Aorta (tissue), 5 donors: ENCODE data around the gene SLC27A6. TPM values are rescaled to one million over a fixed set of nuclear protein-coding genes. Genes with fewer than 3 reads are reported as not detected.
A peak's percentile ranks its signal among the peaks of the same experiment; 100 is the strongest.
"Not testable (repeated sequence)": the region's sequence is repeated elsewhere in the genome, so short reads cannot be mapped to it uniquely, and the experiment has no call there.

Source experiments
- ATAC-seq: fragments of 200-7000 bp; cut with Tn5 transposase; one replicate; pipeline ENCODE4 v1.9.1; 2022; ENCODE audit warnings: moderate library complexity; ENCODE audit not compliant: low FRiP score
- DNase-seq, 2 donors: peaks; one replicate each; pipeline ENCODE4 v3.0.0-alpha.2; 2020
- H3K27ac ChIP-seq, 2 donors: one replicate each; pipeline ENCODE4 v1.5.1; 2013; ENCODE audit warnings: low read length in 2 of 2, mild to moderate bottlenecking in 2 of 2, moderate library complexity in 2 of 2, control low read depth in 1 of 2, inconsistent platforms in 1 of 2, low read depth in 1 of 2
- H3K27me3 ChIP-seq, 2 donors: one replicate each; pipeline ENCODE4 v1.6.1; 2013; ENCODE audit warnings: control low read depth in 1 of 2, low read length in 1 of 2, mild to moderate bottlenecking in 1 of 2, moderate library complexity in 1 of 2; ENCODE audit not compliant: insufficient read depth in 2 of 2, control insufficient read depth in 1 of 2
- H3K36me3 ChIP-seq, 2 donors: one replicate each; pipeline ENCODE4 v1.6.1; 2013; ENCODE audit warnings: control low read depth in 1 of 2, low read length in 1 of 2, mild to moderate bottlenecking in 1 of 2; ENCODE audit not compliant: insufficient read depth in 2 of 2, control insufficient read depth in 1 of 2
- H3K4me1 ChIP-seq, 2 donors: one replicate each; pipeline ENCODE4 v1.6.1; 2013; ENCODE audit warnings: low read length in 2 of 2, control low read depth in 1 of 2, mild to moderate bottlenecking in 1 of 2, moderate library complexity in 1 of 2; ENCODE audit not compliant: insufficient read depth in 2 of 2, control insufficient read depth in 1 of 2
- H3K4me3 ChIP-seq, 2 donors: one replicate each; pipeline ENCODE4 v1.5.1; 2013; ENCODE audit warnings: low read length in 2 of 2, control low read depth in 1 of 2, mild to moderate bottlenecking in 1 of 2
- H3K9me3 ChIP-seq: one replicate; pipeline ENCODE4 v1.6.1; 2013; ENCODE audit warnings: mild to moderate bottlenecking, low read length; ENCODE audit not compliant: control insufficient read depth
- WGBS, 2 donors: extraction: QIAGEN DNeasy Blood & Tissue Kit; methylation state at CpG; one replicate each; pipeline ENCODE4 v1.1.7; 2013; 5-methylcytosine and 5-hydroxymethylcytosine counted together
- intact Hi-C, 2 donors: fragments of 100-400 bp; cut with DNase I; formaldehyde crosslinking; loops; one replicate each; pipeline versions ENCODE4 v1.14.2 to v1.15.0; 2022
- polyA plus RNA-seq, 2 donors: library from polyadenylated mRNA; stranded (reverse); fragments of 200-250 nt; gene quantifications; one replicate each; pipeline ENCODE4 v1.2.3, GENCODE V29; 2013
- total RNA-seq, 2 donors: library from RNA; stranded (reverse); fragmentation: NEBNext Ultra II Directional; extraction: Animal tissue kit (Norgen Biotek cat#: 25700); gene quantifications; one replicate each; pipeline ENCODE4 v1.2.1, GENCODE V29; 2021
- donor health status: healthy with polysubstance abuse.
- donor health status: Bipolar disorder and iron deficiency.
- donor health status: DM: no; HTN: no; CAD: no.
- donor health status: DM: no; HTN: no; CAD: no.
- donor health status: DM: yes; HTN: yes; CAD: no.

SLC27A6 gene
- total and polyA plus RNA-seq, 4 donors: 0.16 to 0.24 TPM; not detected in 2

DNA sequence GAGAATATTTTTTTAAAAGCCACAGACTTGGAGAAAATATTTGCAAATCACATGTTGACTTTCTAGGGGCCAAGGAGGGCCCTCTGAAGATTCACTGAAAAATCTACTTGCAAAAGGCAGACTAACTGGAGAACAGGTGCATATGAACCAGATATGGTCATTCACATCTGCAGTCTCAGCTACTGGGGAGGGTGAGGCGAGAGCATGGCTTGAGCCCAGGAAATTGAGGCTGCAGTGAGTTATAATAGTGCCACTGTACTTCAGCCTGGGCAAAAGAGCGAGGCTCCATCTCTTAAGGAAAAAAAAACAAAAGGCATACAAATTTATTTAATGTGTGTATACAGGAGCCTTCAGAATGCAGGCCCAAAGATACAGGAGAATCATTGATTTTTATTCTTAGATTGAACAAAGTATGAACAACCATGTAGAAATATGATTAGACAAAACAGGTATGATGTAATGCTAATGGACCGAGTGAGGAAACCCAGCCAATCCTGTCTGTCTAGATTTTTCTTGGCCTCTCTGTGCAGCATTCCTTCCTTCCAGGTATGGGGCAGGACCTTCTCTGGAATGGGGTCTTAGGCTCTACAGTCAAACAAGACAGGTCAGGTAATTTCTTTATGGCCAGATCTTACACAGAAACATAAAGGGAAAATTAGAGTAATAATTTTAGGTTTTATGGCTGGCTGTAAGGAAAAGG, 15.3 kb upstream of the SLC27A6 start:
- Histone ChIP-seq H3K27me3 (no peaks in the 10 kb centered on the region), H3K9me3 (no peaks in the 10 kb centered on the region), H3K4me3 (no peak overlapping the region), H3K4me1 (no peaks in the 10 kb centered on the region), H3K27ac (no peak overlapping the region), H3K36me3 (no peaks in the 10 kb centered on the region)
- WGBS, 2 donors: 57 to 68% methylated on average over 3 of the region's 3 CpGs
- ATAC-seq (no peak), DNase-seq (no peak)
- intact Hi-C loops: no loop called here

DNA sequence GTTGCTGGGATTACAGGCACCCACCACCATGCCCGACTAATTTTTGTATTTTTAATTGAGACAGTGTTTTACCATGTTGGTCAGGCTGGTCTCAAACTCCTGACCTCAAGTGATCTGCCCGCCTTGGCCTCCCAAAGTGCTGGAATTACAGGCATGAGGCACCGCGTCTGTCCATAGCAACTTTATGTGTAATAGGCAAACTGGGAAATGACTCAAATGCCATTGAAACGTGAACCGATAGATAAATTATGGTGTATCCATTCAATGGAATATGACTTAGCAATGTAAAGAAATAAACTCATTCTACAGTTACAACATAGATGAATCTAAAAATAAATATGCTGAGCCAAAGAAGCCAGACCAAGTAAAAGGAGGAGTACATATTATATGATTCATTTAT, 14.0 kb upstream of the SLC27A6 start:
- H3K36me3 ChIP-seq, H3K4me1 ChIP-seq, DNase-seq, H3K27me3 ChIP-seq, ATAC-seq, intact Hi-C loops, H3K27ac ChIP-seq, H3K4me3 ChIP-seq, H3K9me3 ChIP-seq: not testable (repeated sequence)
- 77 to 85% methylated on average over 6 of the region's 6 CpGs for WGBS, 2 donors

DNA sequence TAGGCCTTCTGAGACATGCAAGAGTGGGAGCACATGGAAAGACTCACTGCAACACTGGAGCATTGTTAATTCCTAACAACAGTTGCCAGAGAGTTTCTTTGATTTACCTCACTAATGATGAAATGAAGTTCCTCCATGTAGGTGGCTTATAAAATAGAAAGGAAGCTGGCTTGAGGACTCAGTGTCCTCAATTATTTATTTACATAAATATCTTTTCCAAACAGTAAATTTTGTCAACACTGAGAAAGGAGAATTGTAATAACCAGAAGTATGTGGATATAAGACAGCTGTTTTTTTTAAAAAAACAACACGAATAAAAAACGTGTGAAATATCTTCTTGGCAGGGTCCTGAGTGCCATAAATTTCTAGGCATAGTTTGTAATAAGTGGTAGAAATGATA, 9.1 kb upstream of the SLC27A6 start:
- H3K4me1 ChIP-seq: no peaks in the 10 kb centered on the region
- H3K9me3 ChIP-seq: no peaks in the 10 kb centered on the region
- H3K4me3 ChIP-seq: no peak overlapping the region
- ATAC-seq (no peak), DNase-seq (no peak)
- no peaks in the 10 kb centered on the region for H3K36me3 ChIP-seq
- intact Hi-C loops: no loop called here
- 13 to 25% methylated on average over 2 of the region's 2 CpGs for WGBS, 2 donors
- no peak overlapping the region for H3K27ac ChIP-seq
- H3K27me3 ChIP-seq: no peaks in the 10 kb centered on the region

DNA sequence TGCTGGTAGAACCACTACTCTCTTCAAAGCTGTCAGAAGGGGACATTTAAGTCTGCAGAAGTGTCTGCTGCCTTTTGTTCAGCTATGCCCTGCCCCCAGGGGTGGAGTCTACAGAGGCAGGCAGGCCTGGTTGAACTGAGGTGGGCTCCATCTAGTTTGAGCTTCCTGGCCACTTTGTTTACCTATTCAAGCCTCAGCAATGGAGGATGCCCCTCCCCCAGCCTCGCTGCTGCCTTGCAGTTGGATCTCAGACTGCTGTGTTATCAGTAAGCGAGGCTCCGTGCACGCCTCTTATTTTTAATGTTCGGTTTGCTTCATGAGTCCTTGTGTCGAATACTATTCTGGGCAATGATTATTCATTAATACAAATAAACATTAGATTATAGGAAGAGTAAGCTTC, 3.1 kb upstream of the SLC27A6 start:
- intact Hi-C loops: no loop called here
- Histone ChIP-seq H3K27ac (no peak overlapping the region), H3K36me3 (no peaks in the 10 kb centered on the region), H3K9me3 (peaks cover 2% of the 10 kb centered on the region), H3K4me3 (no peak overlapping the region), H3K27me3 (peaks cover 0 to 5% of the 10 kb centered on the region in 2 donors), H3K4me1 (no peaks in the 10 kb centered on the region)
- WGBS, 2 donors: 79 to 83% methylated on average over 6 of the region's 6 CpGs
- ATAC-seq (no peak), DNase-seq (no peak)

DNA sequence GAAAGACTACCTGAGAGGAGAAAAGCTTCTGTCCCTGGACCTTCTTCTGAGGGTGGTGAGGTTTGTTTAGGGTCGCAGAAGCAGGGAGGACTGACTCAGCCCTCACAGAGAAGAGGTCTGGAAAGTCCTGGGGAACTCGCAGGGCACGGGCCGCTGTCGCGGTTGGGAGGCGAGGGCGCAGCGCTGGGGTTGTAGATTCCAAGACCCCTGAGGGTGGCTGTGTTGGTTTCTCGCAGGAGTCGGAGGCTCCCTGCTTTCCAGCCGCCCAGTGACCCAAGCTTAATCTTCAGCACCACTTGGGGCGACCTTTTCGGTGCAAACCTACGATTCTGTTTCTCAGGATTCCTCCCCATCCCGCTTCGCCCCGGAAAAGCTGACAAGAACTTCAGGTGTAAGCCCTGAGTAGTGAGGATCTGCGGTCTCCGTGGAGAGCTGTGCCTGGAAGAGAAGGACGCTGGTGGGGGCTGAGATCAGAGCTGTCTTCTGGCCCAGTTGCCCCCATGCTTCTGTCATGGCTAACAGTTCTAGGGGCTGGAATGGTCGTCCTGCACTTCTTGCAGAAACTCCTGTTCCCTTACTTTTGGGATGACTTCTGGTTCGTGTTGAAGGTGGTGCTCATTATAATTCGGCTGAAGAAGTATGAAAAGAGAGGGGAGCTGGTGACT, 482 bp downstream of the SLC27A6 start:
- WGBS, 2 donors: 32 to 35% methylated on average over 24 of the region's 24 CpGs
- ATAC-seq: peak; percentile 44
- intact Hi-C loops: no loop called here

DNA sequence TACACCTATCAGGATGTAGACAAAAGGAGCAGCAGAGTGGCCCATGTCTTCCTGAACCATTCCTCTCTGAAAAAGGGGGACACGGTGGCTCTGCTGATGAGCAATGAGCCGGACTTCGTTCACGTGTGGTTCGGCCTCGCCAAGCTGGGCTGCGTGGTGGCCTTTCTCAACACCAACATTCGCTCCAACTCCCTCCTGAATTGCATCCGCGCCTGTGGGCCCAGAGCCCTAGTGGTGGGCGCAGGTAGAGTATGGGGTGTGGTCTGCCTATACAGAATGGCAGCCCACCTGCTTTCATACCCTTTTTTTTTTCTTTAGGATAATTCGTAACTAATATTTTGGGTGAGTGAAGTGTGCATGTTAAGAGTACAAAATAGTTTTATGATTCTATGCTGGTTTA, 1.1 kb downstream of the SLC27A6 start:
- ATAC-seq: no peak
- WGBS, 2 donors: 96 to 97% methylated on average over 12 of the region's 12 CpGs
- intact Hi-C loops: no loop called here
- Histone ChIP-seq H3K27ac (no peak overlapping the region), H3K9me3 (peaks cover 2% of the 10 kb centered on the region), H3K4me3 (no peak overlapping the region), H3K27me3 (peaks cover 0 to 5% of the 10 kb centered on the region in 2 donors), H3K4me1 (no peaks in the 10 kb centered on the region), H3K36me3 (no peaks in the 10 kb centered on the region)
- DNase-seq: no peak

More for the DNA sequence above, 482 bp downstream of the SLC27A6 start:
- DNase-seq: peak in 1 of 2 donors; percentile 67
- Histone ChIP-seq H3K4me1 (no peaks in the 10 kb centered on the region), H3K9me3 (peaks cover 2% of the 10 kb centered on the region), H3K4me3 (no peak overlapping the region), H3K27me3 (peaks cover 0 to 5% of the 10 kb centered on the region in 2 donors), H3K36me3 (no peaks in the 10 kb centered on the region), H3K27ac (no peak overlapping the region)

DNA sequence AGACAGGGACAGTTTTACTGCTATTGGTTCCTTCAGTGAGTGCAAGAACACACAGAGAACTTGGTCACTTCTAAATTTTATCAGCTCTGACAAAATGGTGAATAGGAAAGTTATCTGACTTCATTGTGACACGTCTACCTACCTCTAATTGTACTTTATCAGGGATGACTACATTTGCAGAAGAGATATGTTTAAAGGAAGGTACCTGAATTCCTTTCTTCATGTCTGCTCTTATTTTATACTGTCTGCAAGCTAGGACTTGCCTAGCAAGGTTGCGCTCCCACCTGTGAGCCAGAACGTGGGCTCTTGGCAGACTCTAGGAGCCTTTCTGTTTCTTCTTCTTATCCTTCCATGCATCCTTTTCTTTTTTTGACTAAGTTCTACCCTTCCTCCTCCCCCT, 1.6 kb downstream of the SLC27A6 start:
- whole genome bisulfite sequencing, 2 donors: 95 to 96% methylated on average over 3 of the region's 3 CpGs
- intact Hi-C loops: no loop called here
- H3K27ac ChIP-seq: no peak overlapping the region
- peaks cover 2% of the 10 kb centered on the region for H3K9me3 ChIP-seq
- no peak overlapping the region for H3K4me3 ChIP-seq
- no peaks in the 10 kb centered on the region for H3K36me3 ChIP-seq
- DNase-seq (no peak), ATAC-seq (no peak)
- H3K4me1 ChIP-seq: no peaks in the 10 kb centered on the region
- H3K27me3 ChIP-seq: peaks cover 0 to 5% of the 10 kb centered on the region in 2 donors

DNA sequence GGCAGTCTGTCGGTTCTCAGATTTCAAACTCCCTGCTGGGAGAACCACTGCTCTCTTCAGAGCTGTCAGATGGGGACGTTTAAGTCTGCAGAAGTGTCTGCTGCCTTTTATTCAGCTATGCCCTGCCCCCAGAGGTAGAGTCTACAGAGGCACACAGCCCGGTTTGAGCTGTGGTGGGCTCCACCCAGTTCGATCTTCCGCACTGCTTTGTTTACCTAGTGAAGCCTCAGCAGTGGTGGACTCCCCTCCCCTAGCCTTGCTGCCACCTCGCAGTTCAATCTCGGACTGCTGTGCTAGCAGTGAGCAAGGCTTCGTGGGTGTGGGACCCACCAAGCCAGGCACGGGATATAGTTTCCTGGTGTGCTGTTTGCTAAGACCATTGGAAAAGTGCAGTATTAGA, 8.0 kb downstream of the SLC27A6 start:
- H3K27ac ChIP-seq: no peak overlapping the region
- no peak overlapping the region for H3K4me3 ChIP-seq
- WGBS, 2 donors: 86 to 88% methylated on average over 9 of the region's 9 CpGs
- no peaks in the 10 kb centered on the region for H3K4me1 ChIP-seq
- H3K9me3 ChIP-seq: peaks cover 2% of the 10 kb centered on the region
- ATAC-seq (no peak), DNase-seq (peak in 1 of 2 donors; percentile 45)
- intact Hi-C loops: no loop called here
- no peaks in the 10 kb centered on the region for H3K27me3 ChIP-seq
- no peaks in the 10 kb centered on the region for H3K36me3 ChIP-seq

DNA sequence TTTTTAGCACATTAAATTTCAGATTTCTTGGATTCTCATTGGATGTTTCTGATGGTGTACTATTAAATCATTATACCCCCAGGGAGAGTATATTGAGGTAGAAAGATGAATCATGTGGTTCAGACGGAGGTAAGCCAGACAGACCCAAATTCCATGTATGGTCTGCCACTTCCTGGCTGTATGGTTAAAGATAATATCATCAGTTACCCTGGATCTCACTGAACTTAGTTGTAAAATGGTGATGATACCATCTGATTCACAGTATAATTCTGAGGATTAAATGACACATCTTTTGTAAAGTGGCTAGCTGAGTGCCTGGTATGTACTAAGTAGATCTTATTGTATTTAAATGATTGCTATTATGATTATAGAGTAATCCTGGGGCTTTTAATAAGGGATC, 9.3 kb downstream of the SLC27A6 start:
- DNase-seq (no peak), ATAC-seq (no peak)
- H3K27ac ChIP-seq: no peak overlapping the region
- H3K36me3 ChIP-seq: no peaks in the 10 kb centered on the region
- intact Hi-C loops: no loop called here
- WGBS, 2 donors: 48 to 55% methylated on average over 1 of the region's 1 CpG
- no peak overlapping the region for H3K4me3 ChIP-seq
- H3K9me3 ChIP-seq: peaks cover 2% of the 10 kb centered on the region
- H3K27me3 ChIP-seq: no peaks in the 10 kb centered on the region
- H3K4me1 ChIP-seq: no peaks in the 10 kb centered on the region
